A673 (cell line): ENCODE results near the gene LSM14A.

ENCODE experiments used
- EZH2 ChIP-seq: fragments of 200-600 bp; sonication (generic); IDR thresholded peaks from 2 replicates; pipeline ENCODE4 v1.6.1; 2017; ENCODE audit warnings: borderline replicate concordance, low read depth, mild to moderate bottlenecking, mixed read lengths, antibody characterized with exemption, low read length; ENCODE audit not compliant: poor library complexity, severe bottlenecking
- TF ChIP-seq, protein P1 (sequence below): fragments of 300-800, 200-600 bp; sonication (generic); conservative IDR thresholded peaks from 2 replicates; pipeline ENCODE4 v1.5.1; 2017; ENCODE audit warnings: low read depth, mild to moderate bottlenecking, antibody characterized with exemption, low read length, moderate library complexity, mixed read lengths

DNA sequence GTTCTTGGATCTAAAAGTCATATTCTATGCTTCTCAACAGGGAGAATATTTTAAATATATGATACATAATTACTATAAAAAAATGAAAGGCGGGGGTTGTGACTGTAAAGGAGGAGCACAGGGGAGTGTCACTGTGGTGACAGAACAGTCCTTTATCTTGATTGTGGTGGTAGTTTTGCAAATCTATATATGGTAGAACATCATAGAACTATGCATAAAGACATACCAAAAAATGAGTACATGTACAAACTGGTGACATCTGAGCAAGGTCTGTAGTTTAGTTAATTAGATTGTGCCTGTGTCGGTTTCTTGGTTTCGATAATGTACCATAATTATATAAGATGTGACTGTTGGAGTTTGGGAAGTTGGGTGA, 43.3 kb downstream of the LSM14A start:
- TF ChIP-seq EZH2 = no peak
- TF ChIP-seq, protein P1, sequence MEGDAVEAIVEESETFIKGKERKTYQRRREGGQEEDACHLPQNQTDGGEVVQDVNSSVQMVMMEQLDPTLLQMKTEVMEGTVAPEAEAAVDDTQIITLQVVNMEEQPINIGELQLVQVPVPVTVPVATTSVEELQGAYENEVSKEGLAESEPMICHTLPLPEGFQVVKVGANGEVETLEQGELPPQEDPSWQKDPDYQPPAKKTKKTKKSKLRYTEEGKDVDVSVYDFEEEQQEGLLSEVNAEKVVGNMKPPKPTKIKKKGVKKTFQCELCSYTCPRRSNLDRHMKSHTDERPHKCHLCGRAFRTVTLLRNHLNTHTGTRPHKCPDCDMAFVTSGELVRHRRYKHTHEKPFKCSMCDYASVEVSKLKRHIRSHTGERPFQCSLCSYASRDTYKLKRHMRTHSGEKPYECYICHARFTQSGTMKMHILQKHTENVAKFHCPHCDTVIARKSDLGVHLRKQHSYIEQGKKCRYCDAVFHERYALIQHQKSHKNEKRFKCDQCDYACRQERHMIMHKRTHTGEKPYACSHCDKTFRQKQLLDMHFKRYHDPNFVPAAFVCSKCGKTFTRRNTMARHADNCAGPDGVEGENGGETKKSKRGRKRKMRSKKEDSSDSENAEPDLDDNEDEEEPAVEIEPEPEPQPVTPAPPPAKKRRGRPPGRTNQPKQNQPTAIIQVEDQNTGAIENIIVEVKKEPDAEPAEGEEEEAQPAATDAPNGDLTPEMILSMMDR = no peak
